Muscle of arm (tissue), 12 donors: ENCODE data around the gene MFNG. TPM values are rescaled to one million over a fixed set of nuclear protein-coding genes. Genes with fewer than 3 reads are reported as not detected.

Source experiments
- DNase-seq: peaks from one replicate; pipeline ENCODE4 v3.0.0-alpha.2; 2013
- polyA plus RNA-seq, 12 donors: library from polyadenylated mRNA; unstranded; fragments of 120-200 nt; gene quantifications; one replicate each; pipeline ENCODE4 v1.2.1, GENCODE V29; 2013; ENCODE audit not compliant: insufficient read length in 12 of 12

The MFNG gene
- polyA plus RNA-seq, 12 donors, result 4.5 to 9.9 (median 5.7) TPM; not detected in 2

DNA sequence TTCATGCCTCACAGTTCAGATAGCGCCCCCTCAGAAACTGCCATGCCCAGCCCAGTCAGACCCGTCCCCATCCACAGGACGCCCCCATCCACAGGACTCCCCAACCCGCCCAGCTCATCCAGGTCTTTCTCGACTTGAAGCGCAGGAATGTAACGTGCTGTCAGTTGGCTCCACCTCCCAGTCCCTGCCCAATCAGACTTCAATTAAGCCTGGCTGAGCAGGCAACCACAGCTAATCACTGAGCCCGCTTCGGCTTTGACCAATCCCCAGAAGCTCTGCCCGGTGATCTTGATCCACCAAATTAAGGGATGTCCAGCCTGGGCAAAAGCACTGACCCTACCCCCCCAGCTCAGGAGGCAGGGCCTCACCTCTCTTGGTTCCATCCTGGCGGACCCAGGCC lies 10.5 kb upstream of the MFNG start:
- no peak for DNase-seq

DNA sequence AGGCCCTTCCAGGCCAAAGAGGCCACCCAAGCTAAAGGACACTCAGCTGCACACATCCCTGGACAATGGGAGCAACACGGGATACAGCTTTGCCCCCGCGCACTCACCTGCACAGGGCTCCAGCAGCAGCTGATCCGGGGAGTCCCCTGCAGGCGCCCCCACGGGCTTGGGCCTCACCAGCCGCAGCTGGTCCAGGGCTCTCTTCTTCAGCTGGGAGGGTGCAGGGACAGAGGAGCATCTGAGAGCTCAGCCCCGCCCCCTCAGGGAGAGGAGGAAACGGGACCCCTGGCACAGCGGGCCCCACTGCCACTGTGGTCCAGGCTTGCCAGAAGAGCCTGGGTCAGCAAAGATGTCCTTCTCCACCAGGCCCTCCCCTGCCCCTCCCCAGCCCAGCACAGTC lies 7.8 kb upstream of the MFNG start:
- no peak for DNase-seq

- no peak for DNase-seq
Measured at GRCh38 chr22:37492428-37493344, 6.5 kb upstream of the MFNG start.

GRCh38 chr22:37491559-37492427 lies 5.6 kb upstream of the MFNG start:
- DNase-seq, result no peak

- no peak for DNase-seq
Measured at GRCh38 chr22:37491106-37491505, 4.9 kb upstream of the MFNG start.

DNA sequence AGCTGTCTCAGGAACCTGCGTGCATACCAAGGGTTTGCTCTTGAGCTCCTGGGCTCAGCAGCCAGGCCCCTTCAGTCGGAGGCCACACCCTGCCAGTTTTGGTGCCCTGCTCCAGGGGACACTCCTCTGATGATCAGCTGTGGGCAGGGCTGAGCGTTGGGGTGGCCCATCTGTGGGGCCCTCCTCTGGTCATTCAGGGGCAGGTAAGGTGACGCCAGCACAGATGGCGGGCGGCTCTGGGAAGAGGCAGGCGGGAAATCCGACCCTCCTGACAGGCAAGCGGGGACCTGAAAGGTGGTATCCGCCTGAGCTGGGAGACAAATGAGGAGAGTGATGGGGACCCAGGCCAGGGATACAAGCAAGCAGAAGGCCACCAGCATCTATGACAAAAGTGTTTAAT lies 3.8 kb upstream of the MFNG start:
- no peak for DNase-seq

GRCh38 chr22:37488337-37489135 lies 2.4 kb upstream of the MFNG start:
- no peak for DNase-seq

DNA sequence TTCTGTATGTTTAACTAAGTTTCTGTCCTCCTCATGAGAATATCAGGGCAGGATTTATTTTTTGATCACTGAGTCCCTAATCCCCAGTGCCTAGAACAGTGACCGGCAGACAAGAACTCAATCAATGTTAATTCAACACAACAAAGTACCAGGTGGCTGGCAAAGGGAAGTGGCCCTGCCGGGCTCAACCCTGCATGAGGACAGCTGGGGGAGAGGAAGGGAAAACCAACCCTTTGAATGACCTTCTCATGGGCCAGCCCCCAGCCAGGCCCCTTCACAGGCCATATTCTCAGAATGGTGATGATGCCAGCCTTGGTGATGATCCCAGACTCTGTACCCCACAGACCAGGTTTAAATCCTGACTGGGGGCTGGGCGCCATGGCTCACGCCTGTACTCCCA lies 1.4 kb upstream of the MFNG start:
- no peak for DNase-seq

- no peak for DNase-seq
Measured at GRCh38 chr22:37487129-37487528, 945 bp upstream of the MFNG start.

DNA sequence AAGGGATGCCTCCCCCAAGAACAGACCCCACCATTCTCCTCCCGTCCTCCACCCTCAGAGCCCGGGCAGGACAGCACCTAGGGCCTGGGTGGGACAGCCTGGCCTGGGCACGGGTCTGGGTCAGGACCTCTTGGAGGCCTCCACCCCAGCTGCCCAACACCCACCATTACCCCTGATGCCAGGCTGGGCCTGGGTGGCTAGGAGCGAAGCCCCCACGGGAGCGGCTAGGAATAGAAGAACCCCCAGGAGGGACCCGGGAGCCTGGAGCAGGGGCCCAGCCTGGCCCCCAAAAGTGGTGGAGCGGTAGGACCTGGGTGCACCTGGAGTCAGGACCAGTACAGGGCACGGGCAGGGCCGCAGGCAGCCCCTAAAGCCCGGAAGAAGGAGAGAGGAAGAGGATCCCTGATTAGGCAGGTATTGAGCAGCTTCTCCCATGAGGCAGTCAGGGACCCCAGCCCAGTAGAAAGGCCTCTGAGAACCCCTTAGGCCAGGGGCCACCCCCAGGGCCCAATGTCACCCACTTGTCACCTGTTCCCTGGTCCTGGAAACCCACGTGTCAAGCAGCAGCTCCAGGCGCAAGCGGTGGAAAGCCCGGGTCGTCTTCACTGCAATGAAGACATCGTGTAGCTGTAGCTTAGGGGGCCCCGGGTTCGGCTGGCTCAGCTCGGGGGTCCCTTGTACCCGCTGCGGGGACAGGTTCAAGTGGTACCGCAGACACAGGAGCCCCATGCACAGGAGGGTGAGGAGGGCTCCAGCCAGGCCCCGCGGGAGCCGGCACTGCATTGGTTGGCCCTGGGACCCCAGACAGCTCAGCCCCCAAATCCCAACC lies 575 bp downstream of the MFNG start:
- DNase-seq, result no peak

GRCh38 chr22:37484480-37485394 lies 1.4 kb downstream of the MFNG start:
- peak; percentile 29 for DNase-seq

DNA sequence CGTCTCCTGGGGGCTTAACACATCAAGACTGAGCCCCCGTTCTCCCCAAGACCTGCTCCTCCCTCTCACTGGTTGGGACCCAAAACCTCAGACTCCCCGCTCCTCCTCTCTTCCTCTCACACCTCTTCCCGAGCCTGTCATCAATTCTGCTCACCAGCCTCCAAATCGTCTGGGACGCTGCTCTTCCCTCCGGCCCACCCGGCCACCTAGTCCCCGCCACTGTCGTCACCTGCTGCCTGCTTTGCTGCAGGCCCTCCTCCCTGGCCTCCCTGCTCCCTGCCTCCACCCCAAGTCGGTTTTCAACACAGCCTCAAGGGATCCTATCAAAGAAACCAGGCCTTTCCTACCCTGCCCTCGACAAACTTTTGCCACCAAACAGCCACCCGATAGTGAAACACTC lies 3.1 kb downstream of the MFNG start:
- DNase-seq, result no peak

DNA sequence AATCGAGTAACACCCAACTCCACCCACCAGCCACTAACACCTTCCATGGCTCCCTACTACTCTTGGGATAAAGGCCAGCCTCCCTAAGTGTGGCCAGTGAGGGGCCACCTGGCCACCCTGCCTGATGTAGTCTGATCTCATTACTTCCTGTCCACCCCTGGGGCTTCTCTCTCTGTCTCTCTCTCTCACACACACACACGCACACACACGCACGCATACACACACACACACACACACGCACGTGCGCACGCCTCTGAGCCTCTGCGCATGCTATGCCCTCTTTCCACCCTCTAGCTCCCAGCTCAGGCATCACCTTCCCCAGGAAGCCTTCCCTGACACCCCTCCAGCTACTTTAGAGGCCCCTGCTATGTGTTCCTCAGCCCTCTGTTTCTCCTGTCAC lies 3.9 kb downstream of the MFNG start:
- DNase-seq, result no peak

GRCh38 chr22:37481347-37481907 lies 4.8 kb downstream of the MFNG start:
- no peak for DNase-seq

DNA sequence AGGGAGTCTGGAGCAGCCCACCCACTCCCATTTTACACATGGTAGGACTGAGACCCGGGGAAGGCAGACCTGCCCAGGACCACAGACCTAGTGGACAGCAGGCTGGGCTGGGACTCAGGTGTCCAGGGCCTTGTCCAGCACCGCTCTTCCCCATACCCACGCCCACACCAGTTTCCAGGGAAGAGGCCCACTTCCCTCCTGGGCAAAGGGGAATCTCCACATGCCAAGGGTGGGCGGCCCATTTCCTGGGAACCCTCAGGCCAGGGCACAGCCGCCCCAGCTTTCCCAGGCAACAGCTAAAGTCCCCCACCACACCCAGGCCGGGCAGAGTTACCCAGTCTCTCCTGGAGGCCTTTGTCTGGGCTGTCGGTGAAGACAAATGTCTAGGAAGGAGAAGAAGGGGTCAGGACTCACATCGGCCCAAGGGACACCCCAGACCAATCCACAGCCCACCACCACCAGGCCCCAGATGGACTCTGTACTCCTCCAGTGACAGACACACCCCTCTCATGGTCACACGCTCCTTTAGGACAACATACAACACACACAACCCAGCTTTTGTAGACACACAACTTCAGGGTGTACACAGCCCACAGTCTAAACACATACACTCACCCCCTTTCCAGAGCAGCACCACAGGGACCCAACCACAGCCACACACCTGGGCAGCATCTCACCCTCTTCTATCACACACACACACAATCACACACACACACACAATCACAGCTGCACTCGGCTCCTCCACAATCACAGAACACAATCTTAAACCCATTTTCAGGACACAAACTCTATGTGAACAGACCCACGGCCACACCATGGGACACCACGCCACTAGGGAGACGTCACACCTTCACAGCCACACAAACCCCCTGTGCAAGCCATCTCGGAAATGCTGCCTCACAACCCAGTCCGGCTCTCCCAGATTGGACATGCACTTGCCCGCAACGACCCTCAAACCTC lies 5.5 kb downstream of the MFNG start:
- DNase-seq, result no peak

- no peak for DNase-seq
Measured at GRCh38 chr22:37479196-37479595, 7.0 kb downstream of the MFNG start.

- no peak for DNase-seq
Measured at GRCh38 chr22:37476389-37477329, 9.5 kb downstream of the MFNG start.
